ENCODE results near the gene TBATA.

DNA sequence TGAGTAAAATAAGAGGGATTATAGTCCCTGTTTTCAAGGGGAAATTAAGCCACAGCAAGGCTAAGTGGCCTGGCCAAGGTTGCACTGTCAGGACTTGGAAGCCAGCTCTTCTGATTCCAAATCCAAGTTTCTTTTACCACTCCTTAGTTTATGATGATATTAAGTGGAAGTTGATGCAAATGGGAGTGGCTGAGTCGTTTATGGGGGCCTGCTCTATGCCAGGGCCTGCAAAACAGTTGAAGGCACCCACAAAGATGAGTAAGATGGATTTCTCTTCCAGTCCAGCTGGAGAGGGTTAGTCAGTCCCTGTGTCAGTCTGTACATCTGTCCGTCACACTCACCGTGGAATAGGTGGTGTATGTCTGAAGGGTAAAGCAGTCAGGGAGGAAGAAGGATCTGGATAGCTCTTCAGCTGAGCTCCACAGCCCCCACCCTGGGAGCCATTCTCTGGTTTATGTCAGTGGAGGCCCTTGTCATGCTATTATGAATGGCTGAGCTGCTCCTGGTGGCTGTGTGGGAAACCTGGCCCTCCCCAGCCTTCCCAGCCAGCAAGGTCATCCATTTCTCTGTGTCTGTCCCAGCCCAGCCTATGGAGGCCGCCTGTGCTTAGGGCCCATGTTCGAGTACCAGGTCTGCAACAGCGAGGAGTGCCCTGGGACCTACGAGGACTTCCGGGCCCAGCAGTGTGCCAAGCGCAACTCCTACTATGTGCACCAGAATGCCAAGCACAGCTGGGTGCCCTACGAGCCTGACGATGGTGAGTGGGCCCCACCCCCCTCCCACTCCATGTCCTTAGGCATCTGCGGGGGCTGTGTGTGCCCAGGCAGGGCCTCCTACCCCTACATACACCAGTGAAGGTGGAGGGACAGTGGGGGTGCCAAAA lies 44.5 kb downstream of the TBATA start:
- no peak for TF ChIP-seq POLR2A (IDR thresholded peaks at IDR 0.05)
- TF ChIP-seq, protein P1, sequence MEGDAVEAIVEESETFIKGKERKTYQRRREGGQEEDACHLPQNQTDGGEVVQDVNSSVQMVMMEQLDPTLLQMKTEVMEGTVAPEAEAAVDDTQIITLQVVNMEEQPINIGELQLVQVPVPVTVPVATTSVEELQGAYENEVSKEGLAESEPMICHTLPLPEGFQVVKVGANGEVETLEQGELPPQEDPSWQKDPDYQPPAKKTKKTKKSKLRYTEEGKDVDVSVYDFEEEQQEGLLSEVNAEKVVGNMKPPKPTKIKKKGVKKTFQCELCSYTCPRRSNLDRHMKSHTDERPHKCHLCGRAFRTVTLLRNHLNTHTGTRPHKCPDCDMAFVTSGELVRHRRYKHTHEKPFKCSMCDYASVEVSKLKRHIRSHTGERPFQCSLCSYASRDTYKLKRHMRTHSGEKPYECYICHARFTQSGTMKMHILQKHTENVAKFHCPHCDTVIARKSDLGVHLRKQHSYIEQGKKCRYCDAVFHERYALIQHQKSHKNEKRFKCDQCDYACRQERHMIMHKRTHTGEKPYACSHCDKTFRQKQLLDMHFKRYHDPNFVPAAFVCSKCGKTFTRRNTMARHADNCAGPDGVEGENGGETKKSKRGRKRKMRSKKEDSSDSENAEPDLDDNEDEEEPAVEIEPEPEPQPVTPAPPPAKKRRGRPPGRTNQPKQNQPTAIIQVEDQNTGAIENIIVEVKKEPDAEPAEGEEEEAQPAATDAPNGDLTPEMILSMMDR (IDR thresholded peaks at IDR 0.05), result no peak

Measured in right lobe of liver (tissue), 4 donors.